Neural cell (in vitro differentiated cells): ENCODE measurements around the gene PLK2.

Source experiments
- CTCF ChIP-seq: fragments of 450-650 bp; IDR thresholded peaks from 2 replicates; pipeline ENCODE4 v1.5.1; 2014; ENCODE audit warnings: antibody characterized with exemption, mild to moderate bottlenecking, moderate library complexity; ENCODE audit not compliant: poor library complexity, severe bottlenecking
- EP300 ChIP-seq: fragments of 450-650 bp; conservative IDR thresholded peaks from 2 replicates; pipeline ENCODE4 v1.6.1; 2014; ENCODE audit warnings: antibody characterized with exemption, mild to moderate bottlenecking, moderate library complexity; ENCODE audit not compliant: poor library complexity, severe bottlenecking
- POLR2AphosphoS5 ChIP-seq: IDR thresholded peaks from 2 replicates; pipeline ENCODE4 v1.6.1; 2012
- RAD21 ChIP-seq: fragments of 450-650 bp; conservative IDR thresholded peaks from 2 replicates; pipeline ENCODE4 v1.6.1; 2014; ENCODE audit warnings: antibody characterized with exemption, mild to moderate bottlenecking, moderate library complexity

GRCh38 chr5:58466939-58467338 is 7.1 kb upstream of the PLK2 start:
- TF ChIP-seq CTCF (no peak), EP300 (no peak), RAD21 (no peak), POLR2AphosphoS5 (no peak)
